ENCODE data around the gene SEC61A2. TPM values are rescaled to one million over a fixed set of nuclear protein-coding genes. Genes with fewer than 3 reads are reported as not detected.

SEC61A2 gene
- total and polyA plus RNA-seq, 8 donors: 0.58 to 17.4 (median 6.8) TPM

DNA sequence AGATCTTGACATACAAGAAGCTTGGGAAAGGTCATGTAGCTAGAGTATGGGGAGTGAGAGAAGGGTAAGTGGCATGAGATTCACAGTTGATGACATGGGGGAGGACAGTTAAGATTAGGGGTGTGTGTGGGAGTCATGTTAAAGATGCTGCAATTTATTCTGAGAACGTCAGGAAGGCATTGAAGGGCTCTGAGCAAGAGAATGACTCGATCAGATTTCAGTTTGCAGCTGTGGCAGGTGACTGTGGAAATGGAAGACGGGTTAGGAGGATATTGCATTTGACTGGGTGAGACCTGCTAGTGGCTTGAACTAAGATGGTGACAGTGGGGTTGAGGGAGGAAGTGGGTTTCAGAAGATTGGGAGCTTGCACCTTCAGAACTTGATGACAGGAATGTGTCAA, 72.1 kb downstream of the SEC61A2 start:
- 76 to 87% (median 85%) methylated on average over 3 of the region's 3 CpGs for WGBS, 5 donors
- Histone ChIP-seq H3K4me3 (no peak overlapping the region), H3K4me1 (peaks cover 11 to 25% (median 18%) of the 10 kb centered on the region in 4 donors), H3K27ac (no peak overlapping the region), H3K9me3 (no peaks in the 10 kb centered on the region), H3K27me3 (no peaks in the 10 kb centered on the region), H3K36me3 (peaks cover 14 to 71% (median 66%) of the 10 kb centered on the region in 4 donors)
- intact Hi-C loops (cut with DNase I; ENCODE audit: low total_unique reads): no loop called here
- DNase-seq: no peak
- no peak for TF ChIP-seq EP300 (IDR thresholded peaks at IDR 0.05)
- TF ChIP-seq POLR2AphosphoS5 (IDR thresholded peaks at IDR 0.05): no peak
- TF ChIP-seq, protein P1, sequence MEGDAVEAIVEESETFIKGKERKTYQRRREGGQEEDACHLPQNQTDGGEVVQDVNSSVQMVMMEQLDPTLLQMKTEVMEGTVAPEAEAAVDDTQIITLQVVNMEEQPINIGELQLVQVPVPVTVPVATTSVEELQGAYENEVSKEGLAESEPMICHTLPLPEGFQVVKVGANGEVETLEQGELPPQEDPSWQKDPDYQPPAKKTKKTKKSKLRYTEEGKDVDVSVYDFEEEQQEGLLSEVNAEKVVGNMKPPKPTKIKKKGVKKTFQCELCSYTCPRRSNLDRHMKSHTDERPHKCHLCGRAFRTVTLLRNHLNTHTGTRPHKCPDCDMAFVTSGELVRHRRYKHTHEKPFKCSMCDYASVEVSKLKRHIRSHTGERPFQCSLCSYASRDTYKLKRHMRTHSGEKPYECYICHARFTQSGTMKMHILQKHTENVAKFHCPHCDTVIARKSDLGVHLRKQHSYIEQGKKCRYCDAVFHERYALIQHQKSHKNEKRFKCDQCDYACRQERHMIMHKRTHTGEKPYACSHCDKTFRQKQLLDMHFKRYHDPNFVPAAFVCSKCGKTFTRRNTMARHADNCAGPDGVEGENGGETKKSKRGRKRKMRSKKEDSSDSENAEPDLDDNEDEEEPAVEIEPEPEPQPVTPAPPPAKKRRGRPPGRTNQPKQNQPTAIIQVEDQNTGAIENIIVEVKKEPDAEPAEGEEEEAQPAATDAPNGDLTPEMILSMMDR (IDR thresholded peaks at IDR 0.05): no peak
- TF ChIP-seq POLR2A (IDR thresholded peaks at IDR 0.05): no peak

GRCh38 chr10:12202226-12202625, 72.7 kb downstream of the SEC61A2 start:
- no peak for DNase-seq
- H3K4me1 ChIP-seq: peaks cover 5 to 19% (median 11%) of the 10 kb centered on the region in 4 donors
- peaks cover 14 to 71% (median 67%) of the 10 kb centered on the region in 4 donors for H3K36me3 ChIP-seq
- intact Hi-C loops (cut with DNase I; ENCODE audit: low total_unique reads): no loop called here
- WGBS, 5 donors: 83 to 91% (median 85%) methylated on average over 4 to 5 of the region's 5 CpGs
- no peak for TF ChIP-seq EP300 (IDR thresholded peaks at IDR 0.05)
- H3K4me3 ChIP-seq: no peak overlapping the region
- no peak overlapping the region for H3K27ac ChIP-seq
- no peaks in the 10 kb centered on the region for H3K27me3 ChIP-seq
- no peaks in the 10 kb centered on the region for H3K9me3 ChIP-seq

DNA sequence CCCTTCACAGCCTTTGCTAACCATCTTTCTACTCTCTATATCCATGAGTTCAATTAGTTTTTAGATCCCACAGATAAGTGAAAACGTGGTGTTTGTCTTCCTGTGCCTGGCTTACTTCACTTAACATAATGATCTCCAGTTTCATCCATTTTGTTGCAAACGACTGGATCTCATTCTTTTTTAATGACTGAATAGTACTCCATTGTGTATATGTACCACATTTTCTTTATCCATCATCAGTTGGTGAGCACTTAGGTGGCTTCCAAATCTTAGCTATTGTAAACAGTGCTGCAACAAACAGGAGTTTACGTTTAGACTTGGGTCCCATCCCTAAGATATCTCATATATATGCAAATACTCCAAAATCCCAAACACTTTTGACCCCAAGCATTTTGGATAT, 75.6 kb downstream of the SEC61A2 start:
- H3K4me3 ChIP-seq: no peak overlapping the region
- no peak for TF ChIP-seq POLR2A (IDR thresholded peaks at IDR 0.05)
- no peak for TF ChIP-seq POLR2AphosphoS5 (IDR thresholded peaks at IDR 0.05)
- TF ChIP-seq EP300 (IDR thresholded peaks at IDR 0.05): no peak
- no peaks in the 10 kb centered on the region for H3K27me3 ChIP-seq
- whole genome bisulfite sequencing, 5 donors: 82 to 95% (median 90%) methylated on average over 3 of the region's 3 CpGs
- no peak overlapping the region for H3K27ac ChIP-seq
- no peaks in the 10 kb centered on the region for H3K9me3 ChIP-seq
- intact Hi-C loops (cut with DNase I; ENCODE audit: low total_unique reads): no loop called here
- peaks cover 13 to 84% (median 81%) of the 10 kb centered on the region in 4 donors for H3K36me3 ChIP-seq
- peaks cover 0 to 8% (median 0%) of the 10 kb centered on the region in 4 donors for H3K4me1 ChIP-seq
- DNase-seq: no peak

DNA sequence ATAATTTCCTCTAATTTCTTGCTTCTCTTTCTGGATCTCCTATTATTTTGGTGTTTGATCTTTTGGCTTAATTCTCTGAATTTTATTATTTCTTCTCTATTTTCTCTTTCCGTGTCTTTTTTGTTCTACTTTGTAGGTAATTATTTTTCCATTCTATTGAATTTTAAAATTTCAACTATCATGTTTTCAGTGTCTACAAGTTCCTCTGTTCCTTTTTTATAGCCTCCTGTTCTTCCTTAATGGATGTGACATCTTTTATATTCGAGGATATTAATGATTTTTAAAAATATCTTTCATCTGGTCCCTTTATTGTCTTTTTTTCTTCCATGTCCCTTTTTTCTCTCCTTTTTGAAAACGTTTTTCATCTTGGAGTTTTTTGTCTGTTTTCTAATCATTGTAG, 77.6 kb downstream of the SEC61A2 start:
- no peak for DNase-seq
- H3K4me1 ChIP-seq: no peaks in the 10 kb centered on the region
- H3K27me3 ChIP-seq: no peaks in the 10 kb centered on the region
- H3K9me3 ChIP-seq: no peaks in the 10 kb centered on the region
- no peak overlapping the region for H3K4me3 ChIP-seq
- TF ChIP-seq POLR2AphosphoS5 (IDR thresholded peaks at IDR 0.05) (no peak), POLR2A (IDR thresholded peaks at IDR 0.05) (no peak), EP300 (IDR thresholded peaks at IDR 0.05) (no peak)
- TF ChIP-seq, protein P1 (IDR thresholded peaks at IDR 0.05): no peak
- intact Hi-C loops (cut with DNase I; ENCODE audit: low total_unique reads): no loop called here
- H3K36me3 ChIP-seq: peaks cover 25 to 85% (median 83%) of the 10 kb centered on the region in 4 donors
- 79 to 88% (median 83%) methylated on average over 3 of the region's 3 CpGs for WGBS, 5 donors
- no peak overlapping the region for H3K27ac ChIP-seq

GRCh38 chr10:12208460-12208859, 79.0 kb downstream of the SEC61A2 start:
- intact Hi-C loops (cut with DNase I; ENCODE audit: low total_unique reads): no loop called here
- Histone ChIP-seq H3K36me3 (peaks cover 22 to 85% (median 82%) of the 10 kb centered on the region in 4 donors), H3K4me3 (no peak overlapping the region), H3K27me3 (no peaks in the 10 kb centered on the region), H3K27ac (no peak overlapping the region), H3K9me3 (no peaks in the 10 kb centered on the region), H3K4me1 (no peaks in the 10 kb centered on the region)
- TF ChIP-seq EP300 (IDR thresholded peaks at IDR 0.05) (no peak), POLR2AphosphoS5 (IDR thresholded peaks at IDR 0.05) (no peak), POLR2A (IDR thresholded peaks at IDR 0.05) (no peak)
- TF ChIP-seq, protein P1 (IDR thresholded peaks at IDR 0.05): no peak
- no peak for DNase-seq
- 94 to 99% (median 96%) methylated on average over 5 of the region's 5 CpGs for WGBS, 5 donors
